RWPE2 (cell line): ENCODE measurements around the gene WDR89.
"Not testable (repeated sequence)": the region's sequence is repeated elsewhere in the genome, so short reads cannot be mapped to it uniquely, and the experiment has no call there.

Experiments used
- ATAC-seq: fragments of 200-7000 bp; cut with Tn5 transposase; 3 replicates; pipeline ENCODE4 v1.9.1; 2021; ENCODE audit warnings: low read depth
- DNase-seq: peaks from one replicate; pipeline ENCODE4 v3.0.0-alpha.2; 2020; ENCODE audit warnings: low spot score
- H3K27ac ChIP-seq: fragments of 450-650 bp; 2 replicates; pipeline ENCODE4 v1.5.1; 2017; ENCODE audit warnings: mild to moderate bottlenecking; ENCODE audit not compliant: poor library complexity, severe bottlenecking
- H3K27me3 ChIP-seq: fragments of 250-450 bp; sonication (Bioruptor Pico); 2 replicates; pipeline ENCODE4 v1.5.1; 2021; ENCODE audit warnings: mild to moderate bottlenecking, moderate library complexity; ENCODE audit not compliant: insufficient read depth, poor library complexity, severe bottlenecking
- H3K36me3 ChIP-seq: fragments of 250-450 bp; sonication (Bioruptor Pico); 2 replicates; pipeline ENCODE4 v1.5.1; 2020; ENCODE audit warnings: low read depth, mild to moderate bottlenecking, moderate library complexity
- H3K4me1 ChIP-seq: fragments of 250-450 bp; sonication (Bioruptor Pico); 2 replicates; pipeline ENCODE4 v1.5.1; 2021; ENCODE audit warnings: mild to moderate bottlenecking, moderate library complexity; ENCODE audit not compliant: insufficient read depth, poor library complexity, severe bottlenecking
- H3K4me3 ChIP-seq: fragments of 250-450 bp; sonication (Bioruptor Pico); 2 replicates; pipeline ENCODE4 v1.5.1; 2021; ENCODE audit warnings: mild to moderate bottlenecking, moderate library complexity; ENCODE audit not compliant: severe bottlenecking
- H3K9me3 ChIP-seq: fragments of 250-450 bp; sonication (Bioruptor Pico); 2 replicates; pipeline ENCODE4 v1.5.1; 2021; ENCODE audit warnings: mild to moderate bottlenecking, moderate library complexity; ENCODE audit not compliant: severe bottlenecking
- CTCF ChIP-seq: fragments of 450-650 bp; IDR thresholded peaks from one replicate; pipeline ENCODE4 v1.5.1; 2017; ENCODE audit warnings: mild to moderate bottlenecking, moderate library complexity; ENCODE audit not compliant: poor library complexity, severe bottlenecking

WDR89 gene

GRCh38 chr14:63647696-63648410 is 6.2 kb upstream of the WDR89 start:
- H3K36me3 ChIP-seq, result no peaks in the 10 kb centered on the region

GRCh38 chr14:63644741-63645140 is 3.1 kb upstream of the WDR89 start:
- TF ChIP-seq CTCF, result no peak
- Histone ChIP-seq H3K9me3 (no peaks in the 10 kb centered on the region), H3K27me3 (no peaks in the 10 kb centered on the region), H3K4me1 (peaks cover 6% of the 10 kb centered on the region), H3K27ac (no peak overlapping the region), H3K36me3 (peaks cover 3% of the 10 kb centered on the region; the same call in 1 of the 2 replicates), H3K4me3 (no peak overlapping the region)
- DNase-seq (no peak), ATAC-seq (no peak)

More at GRCh38 chr14:63647696-63648410, 6.2 kb upstream of the WDR89 start:
- no peak overlapping the region for H3K27ac ChIP-seq
- no peak for TF ChIP-seq CTCF
- H3K4me3 ChIP-seq, result no peak overlapping the region
- no peaks in the 10 kb centered on the region for H3K9me3 ChIP-seq
- peaks cover 4% of the 10 kb centered on the region for H3K4me1 ChIP-seq
- DNase-seq (no peak), ATAC-seq (no peak)
- H3K27me3 ChIP-seq, result no peaks in the 10 kb centered on the region

DNA sequence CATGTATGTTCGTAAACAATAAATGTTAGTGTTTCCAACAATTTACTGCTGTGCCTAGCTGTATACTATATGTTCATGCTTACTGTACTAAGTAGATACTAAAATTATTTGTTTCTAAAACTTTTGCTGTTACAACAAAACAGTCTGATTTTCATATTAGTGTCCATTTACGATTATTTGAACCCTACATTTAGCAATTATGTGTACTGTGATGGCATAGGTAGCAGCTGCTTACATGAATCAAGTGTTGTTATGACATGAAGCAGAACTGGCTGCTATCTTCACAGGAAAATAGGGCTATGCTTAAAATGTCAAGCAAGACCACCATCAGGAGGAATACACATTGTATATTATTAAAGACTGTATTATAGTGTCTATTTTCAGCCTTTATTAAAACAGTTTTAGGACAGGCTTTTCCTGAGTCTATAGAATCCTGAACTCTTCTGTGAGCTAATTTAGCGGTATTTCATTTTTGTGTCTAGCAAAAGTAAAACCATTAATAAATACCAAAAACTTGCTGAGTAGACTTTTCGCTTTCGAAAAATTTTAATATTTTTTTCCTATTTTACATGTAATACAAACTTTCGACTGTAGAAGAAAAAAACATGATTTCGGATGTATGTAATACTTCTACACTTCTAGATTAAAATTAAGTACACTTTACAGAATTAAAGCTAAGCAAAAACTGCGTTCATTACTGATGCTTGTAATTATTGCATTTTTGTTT is 1.1 kb upstream of the WDR89 start:
- no peak for TF ChIP-seq CTCF
- peak overlapping the region; percentile 54 for H3K4me3 ChIP-seq
- no peak for DNase-seq
- no peak for ATAC-seq
- peaks cover 6% of the 10 kb centered on the region for H3K4me1 ChIP-seq
- H3K27ac ChIP-seq, result peak overlapping the region; percentile 89
- no peaks in the 10 kb centered on the region for H3K9me3 ChIP-seq
- peaks cover 7% of the 10 kb centered on the region; the same call in 1 of the 2 replicates for H3K36me3 ChIP-seq
- no peaks in the 10 kb centered on the region for H3K27me3 ChIP-seq

- H3K4me3 ChIP-seq, result peak overlapping the region; percentile 54
- H3K27me3 ChIP-seq, result no peaks in the 10 kb centered on the region
- peak overlapping the region; percentile 89 for H3K27ac ChIP-seq
- H3K36me3 ChIP-seq, result peaks cover 13% of the 10 kb centered on the region
- H3K4me1 ChIP-seq, result peaks cover 6% of the 10 kb centered on the region
- no peaks in the 10 kb centered on the region for H3K9me3 ChIP-seq
- ATAC-seq (peak; percentile 69), DNase-seq (peak; percentile 84)
- TF ChIP-seq CTCF, result no peak
These were observed 549 bp upstream of the WDR89 start for GRCh38 chr14:63642229-63642611.

DNA sequence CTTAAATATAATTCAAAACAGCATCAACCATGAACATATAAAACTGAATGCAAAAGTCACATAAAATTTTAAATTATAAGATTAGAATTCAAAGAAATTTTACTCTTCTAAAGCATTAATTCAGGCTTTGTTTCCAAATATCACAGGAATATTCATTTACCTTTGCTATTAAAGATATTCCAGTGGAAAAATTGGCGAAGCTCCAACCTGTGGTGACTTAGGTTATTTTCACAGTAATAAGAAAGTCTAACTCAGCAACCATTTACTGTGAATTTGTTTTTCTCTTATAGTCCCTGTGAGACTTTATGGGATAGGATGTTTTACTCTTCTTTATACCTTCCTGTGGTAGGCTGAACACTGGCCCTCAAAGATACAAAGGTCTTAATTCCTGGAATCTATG is 3.2 kb downstream of the WDR89 start:
- Histone ChIP-seq H3K27ac (no peak overlapping the region), H3K36me3 (peaks cover 21% of the 10 kb centered on the region), H3K9me3 (no peaks in the 10 kb centered on the region), H3K4me3 (no peak overlapping the region), H3K27me3 (no peaks in the 10 kb centered on the region), H3K4me1 (peaks cover 6% of the 10 kb centered on the region)
- no peak for TF ChIP-seq CTCF
- no peak for DNase-seq
- ATAC-seq, result no peak

DNA sequence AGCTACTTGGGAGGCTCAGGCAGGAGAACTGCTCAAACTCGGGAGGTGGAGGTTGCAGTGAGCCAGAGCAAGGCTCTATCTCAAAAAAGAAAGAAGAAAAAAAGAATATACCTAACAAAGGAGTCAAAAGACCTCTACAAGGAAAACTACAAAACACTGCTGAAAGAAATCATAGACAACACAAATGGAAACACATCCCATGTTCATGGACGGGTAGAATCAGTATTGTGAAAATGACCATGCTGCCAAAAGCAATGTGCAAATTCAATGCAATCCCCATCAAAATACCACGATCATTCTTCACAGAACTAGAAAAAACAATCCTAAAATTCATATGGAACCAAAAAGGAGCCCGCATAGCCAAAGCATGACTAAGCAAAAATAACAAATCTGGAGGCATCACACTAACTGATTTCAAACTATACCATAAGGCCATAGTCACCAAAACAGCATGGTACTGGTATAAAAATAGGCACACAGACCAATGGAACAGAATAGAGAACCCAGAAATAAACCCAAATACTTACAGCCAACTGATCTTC is 5.5 kb downstream of the WDR89 start:
- H3K4me1 ChIP-seq, H3K27me3 ChIP-seq, H3K27ac ChIP-seq, H3K9me3 ChIP-seq, H3K4me3 ChIP-seq, ATAC-seq, DNase-seq: not testable (repeated sequence)
- peaks cover 21% of the 10 kb centered on the region for H3K36me3 ChIP-seq
